GM23338 (cell line): ENCODE results near the gene USP48. TPM values are rescaled to one million over a fixed set of nuclear protein-coding genes. Genes with fewer than 3 reads are reported as not detected.
A peak's percentile ranks its signal among the peaks of the same experiment; 100 is the strongest.

Source experiments
- ATAC-seq: fragments of 200-7000 bp; cut with Tn5 transposase; 3 replicates; pipeline ENCODE4 v1.9.1; 2020
- DNase-seq: peaks from one replicate; pipeline ENCODE4 v3.0.0-alpha.2; 2015; ENCODE audit warnings: low spot score
- H2AFZ ChIP-seq: fragments of 200-600 bp; sonication (generic); 2 replicates; pipeline ENCODE4 v1.8.0; 2016; ENCODE audit warnings: antibody characterized with exemption, mild to moderate bottlenecking, moderate library complexity
- H3F3A ChIP-seq: fragments of 200-600 bp; sonication (generic); replicated peaks from 2 replicates; pipeline ENCODE4 v1.8.0; 2017; ENCODE audit warnings: antibody characterized with exemption, mixed run types, low read depth
- H3K27ac ChIP-seq: fragments of 200-600 bp; sonication (generic); 2 replicates; pipeline ENCODE4 v1.6.1; 2016; ENCODE audit warnings: low read depth
- H3K27me3 ChIP-seq: fragments of 200-600 bp; sonication (generic); 2 replicates; pipeline ENCODE4 v1.8.0; 2016; ENCODE audit warnings: mild to moderate bottlenecking, mixed run types, moderate library complexity; ENCODE audit not compliant: insufficient read depth
- H3K36me3 ChIP-seq: fragments of 200-600 bp; sonication (generic); 2 replicates; pipeline ENCODE4 v1.8.0; 2016; ENCODE audit warnings: mild to moderate bottlenecking; ENCODE audit not compliant: insufficient read depth
- H3K4me1 ChIP-seq: fragments of 200-600 bp; sonication (generic); 2 replicates; pipeline ENCODE4 v1.8.0; 2016; ENCODE audit warnings: mild to moderate bottlenecking, moderate library complexity; ENCODE audit not compliant: insufficient read depth
- H3K4me2 ChIP-seq: fragments of 200-600 bp; sonication (generic); 2 replicates; pipeline ENCODE4 v1.7.1; 2017; ENCODE audit warnings: mixed run types
- H3K4me3 ChIP-seq: fragments of 200-600 bp; sonication (generic); 2 replicates; pipeline ENCODE4 v1.6.1; 2016; ENCODE audit warnings: mixed run types
- H3K79me2 ChIP-seq: fragments of 200-600 bp; sonication (generic); replicated peaks from 2 replicates; pipeline ENCODE4 v1.8.0; 2017; ENCODE audit warnings: mild to moderate bottlenecking; ENCODE audit not compliant: insufficient read depth
- H3K9me2 ChIP-seq: fragments of 200-600 bp; sonication (generic); 2 replicates; pipeline ENCODE4 v1.8.0; 2017; ENCODE audit not compliant: insufficient read depth
- H4K20me1 ChIP-seq: fragments of 200-600 bp; sonication (generic); replicated peaks from 2 replicates; pipeline ENCODE4 v1.8.0; 2017; ENCODE audit warnings: mild to moderate bottlenecking; ENCODE audit not compliant: insufficient read depth
- H3K27ac Mint-ChIP-seq: 2 replicates; pipeline ENCODE4 v1.8.0; 2020; ENCODE audit warnings: inconsistent platforms, mild to moderate bottlenecking, moderate library complexity, mixed read lengths
- H3K27me3 Mint-ChIP-seq: 3 replicates; pipeline ENCODE4 v1.8.0; 2022; ENCODE audit warnings: low read depth, mild to moderate bottlenecking, moderate library complexity, mixed read lengths, inconsistent platforms; ENCODE audit not compliant: insufficient read depth, poor library complexity
- H3K36me3 Mint-ChIP-seq: 3 replicates; pipeline ENCODE4 v1.8.0; 2021; ENCODE audit warnings: low read depth, mild to moderate bottlenecking, inconsistent platforms, moderate library complexity, mixed read lengths
- H3K4me1 Mint-ChIP-seq: 3 replicates; pipeline ENCODE4 v1.8.0; 2020; ENCODE audit warnings: mild to moderate bottlenecking, inconsistent platforms, mixed read lengths
- H3K4me3 Mint-ChIP-seq: 3 replicates; pipeline ENCODE4 v1.8.0; 2021; ENCODE audit warnings: moderate library complexity, mild to moderate bottlenecking, inconsistent platforms, mixed read lengths
- H3K9me3 Mint-ChIP-seq: 3 replicates; pipeline ENCODE4 v1.8.0; 2020; ENCODE audit warnings: moderate library complexity, mild to moderate bottlenecking, inconsistent platforms, mixed read lengths
- CREB1 ChIP-seq: fragments of 250-450 bp; sonication (Bioruptor Pico); IDR thresholded peaks from 2 replicates; pipeline ENCODE4 v1.5.0; 2020; ENCODE audit warnings: low read depth, mild to moderate bottlenecking, moderate library complexity
- CTCF ChIP-seq, 2 experiments: fragments of 200-600 bp in 1 of 2; sonication (generic) in 1 of 2; conservative IDR thresholded peaks; 2 replicates each; pipeline versions ENCODE4 v1.5.1 to v1.6.1; 2016 to 2017; ENCODE audit warnings: antibody characterized with exemption in 2 of 2, low read depth in 2 of 2, mild to moderate bottlenecking in 2 of 2, moderate library complexity in 1 of 2
- ETS1 ChIP-seq: IDR thresholded peaks from 2 replicates; pipeline ENCODE4 v1.6.1; 2016; ENCODE audit warnings: antibody characterized with exemption
- EZH2 ChIP-seq: fragments of 200-600 bp; sonication (generic); IDR thresholded peaks from one replicate; pipeline ENCODE4 v1.8.0; 2017; ENCODE audit warnings: antibody characterized with exemption, mild to moderate bottlenecking, low read depth; ENCODE audit not compliant: unreplicated experiment
- JUNB ChIP-seq: IDR thresholded peaks from one replicate; pipeline ENCODE4 v1.6.1; 2016; ENCODE audit warnings: antibody characterized with exemption; ENCODE audit not compliant: unreplicated experiment
- NANOG ChIP-seq: IDR thresholded peaks from 2 replicates; pipeline ENCODE4 v1.6.1; 2016; ENCODE audit warnings: antibody characterized with exemption, borderline replicate concordance
- POLR2AphosphoS5 ChIP-seq: IDR thresholded peaks from 2 replicates; pipeline ENCODE4 v1.6.1; 2016; ENCODE audit warnings: antibody characterized with exemption, low read depth
- REST ChIP-seq: IDR thresholded peaks from one replicate; pipeline ENCODE4 v1.6.1; 2018; ENCODE audit warnings: antibody characterized with exemption; ENCODE audit not compliant: unreplicated experiment
- ZNF114 ChIP-seq: fragments of 250-450 bp; sonication (Bioruptor Pico); IDR thresholded peaks from 2 replicates; pipeline ENCODE4 v1.5.0; 2020; ENCODE audit warnings: mild to moderate bottlenecking, moderate library complexity
- ZNF331 ChIP-seq: fragments of 250-450 bp; sonication (Bioruptor Pico); IDR thresholded peaks from 2 replicates; pipeline ENCODE4 v1.5.0; 2020; ENCODE audit warnings: low read depth, mild to moderate bottlenecking, moderate library complexity
- ZNF462 ChIP-seq: fragments of 250-450 bp; sonication (Bioruptor Pico); IDR thresholded peaks from 2 replicates; pipeline ENCODE4 v1.5.0; 2020; ENCODE audit warnings: mild to moderate bottlenecking, moderate library complexity
- polyA plus RNA-seq: library from polyadenylated mRNA; unstranded; fragments of >200 nt; fragmentation: Nextera tagmentation; extraction: Ambion mirVana; gene quantifications from 2 replicates; pipeline ENCODE4 v1.2.1, GENCODE V29; 2016
- total RNA-seq: library from RNA; depleted of rRNA; stranded (reverse); fragments of >200 nt; shearing (Covaris generic); gene quantifications from 2 replicates; pipeline ENCODE4 v1.2.3, GENCODE V29; 2014

Gene USP48
- total and polyA plus RNA-seq, 2 experiments from 2014 or later = 85.9 to 151 TPM

GRCh38 chr1:21750841-21751240 is 32.1 kb downstream of the USP48 start (continued):
- TF ChIP-seq REST = no peak
- TF ChIP-seq ETS1 = no peak

GRCh38 chr1:21749859-21750468 is 33.0 kb downstream of the USP48 start:
- peaks cover 58% of the 10 kb centered on the region for H3K36me3 Mint-ChIP-seq
- H3K36me3 ChIP-seq = peaks cover 41% of the 10 kb centered on the region
- no peak for ATAC-seq
- TF ChIP-seq ZNF114 (CRISPR knock-in tag) (no peak), CREB1 (no peak), EZH2 (no peak), POLR2AphosphoS5 (no peak), ZNF331 (CRISPR knock-in tag) (no peak), JUNB (no peak), NANOG (no peak), CTCF (conservative IDR thresholded peaks at IDR 0.05; ENCODE audit: low read depth in 2 of 2) (no peak), ZNF462 (CRISPR knock-in tag) (no peak), ETS1 (no peak)

More at GRCh38 chr1:21749859-21750468, 33.0 kb downstream of the USP48 start:
- Histone ChIP-seq H3K4me2 (no peak overlapping the region), H3K4me1 (no peaks in the 10 kb centered on the region), H3K9me2 (no peaks in the 10 kb centered on the region), H3K4me3 (no peak overlapping the region), H4K20me1 (peaks cover 18% of the 10 kb centered on the region), H3K27me3 (no peaks in the 10 kb centered on the region), H3K27ac (0 out of 2 replicates have a peak overlapping the region, but pooled peaks have one; percentile 17), H3K79me2 (peaks cover 15% of the 10 kb centered on the region), H2AFZ (no peak overlapping the region), H3F3A (no peaks in the 10 kb centered on the region)
- Mint-ChIP-seq H3K27me3 (no peaks in the 10 kb centered on the region), H3K4me3 (no peak overlapping the region), H3K4me1 (no peaks in the 10 kb centered on the region), H3K9me3 (no peaks in the 10 kb centered on the region), H3K27ac (no peak overlapping the region; the same call in 1 of the 2 replicates)
- no peak for DNase-seq
